ENCODE results near the gene S100A3.
A peak's percentile ranks its signal among the peaks of the same experiment; 100 is the strongest.

Gene S100A3

GRCh38 chr1:153510984-153511410 is 38.1 kb downstream of the S100A3 start:
- H3K27me3 Mint-ChIP-seq (ENCODE audit: low read depth, poor library complexity) = peaks cover 13% of the 10 kb centered on the region
- peak; percentile 90 for DNase-seq
- TF ChIP-seq, protein P1, sequence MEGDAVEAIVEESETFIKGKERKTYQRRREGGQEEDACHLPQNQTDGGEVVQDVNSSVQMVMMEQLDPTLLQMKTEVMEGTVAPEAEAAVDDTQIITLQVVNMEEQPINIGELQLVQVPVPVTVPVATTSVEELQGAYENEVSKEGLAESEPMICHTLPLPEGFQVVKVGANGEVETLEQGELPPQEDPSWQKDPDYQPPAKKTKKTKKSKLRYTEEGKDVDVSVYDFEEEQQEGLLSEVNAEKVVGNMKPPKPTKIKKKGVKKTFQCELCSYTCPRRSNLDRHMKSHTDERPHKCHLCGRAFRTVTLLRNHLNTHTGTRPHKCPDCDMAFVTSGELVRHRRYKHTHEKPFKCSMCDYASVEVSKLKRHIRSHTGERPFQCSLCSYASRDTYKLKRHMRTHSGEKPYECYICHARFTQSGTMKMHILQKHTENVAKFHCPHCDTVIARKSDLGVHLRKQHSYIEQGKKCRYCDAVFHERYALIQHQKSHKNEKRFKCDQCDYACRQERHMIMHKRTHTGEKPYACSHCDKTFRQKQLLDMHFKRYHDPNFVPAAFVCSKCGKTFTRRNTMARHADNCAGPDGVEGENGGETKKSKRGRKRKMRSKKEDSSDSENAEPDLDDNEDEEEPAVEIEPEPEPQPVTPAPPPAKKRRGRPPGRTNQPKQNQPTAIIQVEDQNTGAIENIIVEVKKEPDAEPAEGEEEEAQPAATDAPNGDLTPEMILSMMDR (IDR thresholded peaks at IDR 0.05) = peak; percentile 95
- no peaks in the 10 kb centered on the region for H3K9me3 Mint-ChIP-seq
- peaks cover 30% of the 10 kb centered on the region for H3K4me1 Mint-ChIP-seq
- H3K4me3 Mint-ChIP-seq = no peak overlapping the region
- no peaks in the 10 kb centered on the region for H3K36me3 Mint-ChIP-seq (ENCODE audit: low read depth)
- H3K27ac Mint-ChIP-seq = no peak overlapping the region

GRCh38 chr1:153509729-153510354 is 39.2 kb downstream of the S100A3 start:
- Mint-ChIP-seq H3K36me3 (ENCODE audit: low read depth) (no peaks in the 10 kb centered on the region), H3K4me3 (no peak overlapping the region), H3K9me3 (no peaks in the 10 kb centered on the region), H3K27me3 (ENCODE audit: low read depth, poor library complexity) (peaks cover 14% of the 10 kb centered on the region), H3K27ac (no peak overlapping the region), H3K4me1 (peaks cover 30% of the 10 kb centered on the region)
- DNase-seq = peak; percentile 67
- TF ChIP-seq, protein P1 (IDR thresholded peaks at IDR 0.05) = peak; percentile 70

GRCh38 chr1:153509036-153509435 is 40.0 kb downstream of the S100A3 start:
- Mint-ChIP-seq H3K27me3 (ENCODE audit: low read depth, poor library complexity) (peaks cover 14% of the 10 kb centered on the region), H3K4me1 (peaks cover 30% of the 10 kb centered on the region), H3K36me3 (ENCODE audit: low read depth) (no peaks in the 10 kb centered on the region), H3K4me3 (no peak overlapping the region), H3K9me3 (no peaks in the 10 kb centered on the region), H3K27ac (no peak overlapping the region)
- TF ChIP-seq, protein P1 (IDR thresholded peaks at IDR 0.05) = no peak
- DNase-seq = no peak

DNA sequence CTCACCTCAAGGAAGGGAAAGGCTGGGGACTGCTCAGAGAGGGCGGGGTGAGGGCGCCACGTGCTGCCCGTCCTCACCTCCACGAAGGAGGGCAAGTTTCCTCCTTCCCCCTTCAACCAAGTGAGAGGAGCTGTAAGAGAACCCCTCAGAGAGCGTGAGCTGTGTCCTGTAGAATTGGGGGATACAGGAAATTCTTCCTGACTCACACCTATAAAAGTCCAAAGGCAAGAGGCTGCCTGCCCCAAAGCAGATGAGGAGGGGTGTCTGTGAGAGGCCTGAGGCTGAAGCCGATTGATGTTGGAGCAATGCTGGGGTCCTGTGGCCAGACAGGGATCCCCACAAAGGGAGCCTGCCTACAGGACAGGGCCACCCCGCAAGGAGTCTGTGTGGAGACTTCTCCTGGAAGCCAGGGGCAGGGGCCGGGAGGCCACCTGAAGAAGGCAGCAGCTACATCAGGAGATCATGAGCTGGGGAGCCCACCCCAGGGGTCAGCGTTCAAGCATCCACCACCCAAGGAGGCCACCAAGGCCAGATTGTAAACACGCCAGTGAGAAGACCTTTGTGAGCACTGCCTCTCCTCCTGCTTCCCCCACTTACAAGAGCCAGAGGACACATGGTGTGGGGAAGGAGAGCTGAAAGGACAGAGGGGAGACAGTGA is 41.0 kb downstream of the S100A3 start:
- Mint-ChIP-seq H3K27me3 (ENCODE audit: low read depth, poor library complexity) (peaks cover 14% of the 10 kb centered on the region), H3K4me3 (no peak overlapping the region), H3K4me1 (peaks cover 30% of the 10 kb centered on the region), H3K36me3 (ENCODE audit: low read depth) (no peaks in the 10 kb centered on the region), H3K9me3 (no peaks in the 10 kb centered on the region), H3K27ac (no peak overlapping the region)
- TF ChIP-seq, protein P1 (IDR thresholded peaks at IDR 0.05) = no peak
- no peak for DNase-seq

DNA sequence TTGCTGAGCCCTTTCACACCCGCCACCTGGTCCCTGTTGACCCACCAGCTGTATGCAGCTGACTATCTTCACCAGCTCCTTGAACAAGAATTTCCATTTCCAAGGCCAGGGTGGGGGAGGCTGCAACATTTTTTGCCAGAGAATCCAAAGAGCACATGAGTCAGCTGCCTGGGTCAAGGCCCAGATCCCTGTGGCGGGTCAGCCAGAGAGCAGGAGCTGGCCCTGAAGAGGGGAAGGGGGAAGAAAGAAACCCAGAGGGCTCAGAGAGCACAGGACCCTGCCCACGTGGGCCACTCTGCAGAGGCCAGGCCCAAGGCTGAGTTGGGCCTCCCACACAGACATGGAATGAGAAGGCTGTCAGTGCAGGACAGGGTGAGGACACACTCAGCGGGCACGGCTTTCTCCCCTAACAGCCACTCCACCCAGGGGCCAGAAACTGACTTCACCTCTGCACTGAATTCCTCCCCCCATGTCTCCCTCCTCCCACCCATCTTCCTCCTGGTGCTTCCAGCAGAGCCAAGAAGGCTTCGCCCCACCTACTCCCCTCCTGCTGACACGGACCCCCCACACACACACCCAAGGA is 42.1 kb downstream of the S100A3 start:
- H3K4me3 Mint-ChIP-seq = no peak overlapping the region
- no peak overlapping the region for H3K27ac Mint-ChIP-seq
- peaks cover 14% of the 10 kb centered on the region for H3K27me3 Mint-ChIP-seq (ENCODE audit: low read depth, poor library complexity)
- H3K36me3 Mint-ChIP-seq (ENCODE audit: low read depth) = no peaks in the 10 kb centered on the region
- TF ChIP-seq, protein P1 (IDR thresholded peaks at IDR 0.05) = no peak
- H3K4me1 Mint-ChIP-seq = peaks cover 30% of the 10 kb centered on the region
- no peak for DNase-seq
- H3K9me3 Mint-ChIP-seq = no peaks in the 10 kb centered on the region

Measured in nephron progenitor cell (in vitro differentiated cells).